Ishikawa (cell line): ENCODE results near the gene KLHL36.

Source experiments
- CEBPB ChIP-seq: IDR thresholded peaks from 2 replicates; pipeline ENCODE4 v1.6.1; 2012
- CREB1 ChIP-seq: IDR thresholded peaks from 2 replicates; pipeline ENCODE4 v1.6.1; 2012; ENCODE audit warnings: low read depth
- EGR1 ChIP-seq: IDR thresholded peaks from 2 replicates; pipeline ENCODE4 v1.6.1; 2012
- EP300 ChIP-seq: IDR thresholded peaks from 2 replicates; pipeline ENCODE4 v1.6.1; 2012; ENCODE audit warnings: borderline replicate concordance
- FOXM1 ChIP-seq: IDR thresholded peaks from 2 replicates; pipeline ENCODE4 v1.6.1; 2012; ENCODE audit warnings: low read depth, borderline replicate concordance
- MAX ChIP-seq: IDR thresholded peaks from 2 replicates; pipeline ENCODE4 v1.6.1; 2012
- NFIC ChIP-seq: IDR thresholded peaks from 2 replicates; pipeline ENCODE4 v1.6.1; 2012
- RAD21 ChIP-seq: IDR thresholded peaks from 2 replicates; pipeline ENCODE4 v1.6.1; 2012; ENCODE audit warnings: low read depth
- REST ChIP-seq: IDR thresholded peaks from 2 replicates; pipeline ENCODE4 v1.6.1; 2012; ENCODE audit warnings: low read depth, mild to moderate bottlenecking
- TAF1 ChIP-seq: IDR thresholded peaks from 2 replicates; pipeline ENCODE4 v1.6.1; 2012; ENCODE audit warnings: low read depth, mild to moderate bottlenecking
- TCF12 ChIP-seq: IDR thresholded peaks from 2 replicates; pipeline ENCODE4 v1.6.1; 2012; ENCODE audit warnings: low read depth
- TEAD4 ChIP-seq: IDR thresholded peaks from 2 replicates; pipeline ENCODE4 v1.6.1; 2012
- YY1 ChIP-seq: IDR thresholded peaks from 2 replicates; pipeline ENCODE4 v1.6.1; 2012; ENCODE audit warnings: low read depth
- ZBTB7A ChIP-seq: IDR thresholded peaks from 2 replicates; pipeline ENCODE4 v1.6.1; 2012; ENCODE audit warnings: low read depth
- TF ChIP-seq, protein P1 (sequence below): IDR thresholded peaks from 2 replicates; pipeline ENCODE4 v1.6.1; 2012

Gene KLHL36

GRCh38 chr16:84650062-84650991, 2.0 kb downstream of the KLHL36 start:
- no peak for TF ChIP-seq ZBTB7A
- no peak for TF ChIP-seq RAD21
- TF ChIP-seq TCF12 = no peak
- no peak for TF ChIP-seq MAX
- TF ChIP-seq YY1 = no peak
- no peak for TF ChIP-seq TAF1
- TF ChIP-seq EGR1 = no peak
- no peak for TF ChIP-seq EP300
- TF ChIP-seq NFIC = no peak

- TF ChIP-seq ZBTB7A (no peak), TCF12 (no peak), CEBPB (no peak), EP300 (no peak), CREB1 (no peak)
- TF ChIP-seq, protein P1, sequence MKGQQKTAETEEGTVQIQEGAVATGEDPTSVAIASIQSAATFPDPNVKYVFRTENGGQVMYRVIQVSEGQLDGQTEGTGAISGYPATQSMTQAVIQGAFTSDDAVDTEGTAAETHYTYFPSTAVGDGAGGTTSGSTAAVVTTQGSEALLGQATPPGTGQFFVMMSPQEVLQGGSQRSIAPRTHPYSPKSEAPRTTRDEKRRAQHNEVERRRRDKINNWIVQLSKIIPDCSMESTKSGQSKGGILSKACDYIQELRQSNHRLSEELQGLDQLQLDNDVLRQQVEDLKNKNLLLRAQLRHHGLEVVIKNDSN = no peak
Measured at GRCh38 chr16:84652566-84652965, 4.3 kb downstream of the KLHL36 start.

GRCh38 chr16:84654238-84654637, 5.9 kb downstream of the KLHL36 start:
- TF ChIP-seq NFIC (no peak), MAX (no peak), EGR1 (no peak), REST (no peak), TAF1 (no peak), EP300 (no peak), RAD21 (no peak)

DNA sequence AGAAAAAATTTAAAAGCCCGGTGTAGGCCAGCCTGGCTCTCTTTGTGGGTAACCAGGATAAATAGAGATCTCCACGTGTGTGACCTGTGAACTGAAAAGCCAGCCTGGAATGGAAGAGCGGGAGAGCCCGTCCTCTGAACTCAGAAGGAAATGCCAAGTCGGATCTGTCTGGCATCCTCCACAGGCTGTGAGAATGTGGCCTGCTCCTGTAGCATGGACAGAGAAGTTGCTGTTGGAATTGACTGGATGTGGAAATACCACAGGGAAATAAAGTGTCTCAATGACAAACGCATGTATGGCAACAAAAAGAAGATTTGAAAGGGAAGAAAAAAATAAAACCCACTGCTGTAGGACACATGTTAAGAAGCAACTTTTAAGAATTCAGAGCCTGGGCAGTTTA, 6.7 kb downstream of the KLHL36 start:
- TF ChIP-seq TAF1 = no peak
- TF ChIP-seq ZBTB7A = no peak
- TF ChIP-seq, protein P1 = no peak
- TF ChIP-seq MAX = no peak
- no peak for TF ChIP-seq CREB1
- no peak for TF ChIP-seq NFIC
- TF ChIP-seq FOXM1 = no peak
- no peak for TF ChIP-seq TCF12
- TF ChIP-seq YY1 = no peak
- TF ChIP-seq EP300 = no peak
- TF ChIP-seq EGR1 = no peak
- TF ChIP-seq TEAD4 = no peak
- no peak for TF ChIP-seq RAD21
- no peak for TF ChIP-seq REST
- no peak for TF ChIP-seq CEBPB

- no peak for TF ChIP-seq TAF1
- TF ChIP-seq REST = no peak
Measured at GRCh38 chr16:84656649-84657048, 8.3 kb downstream of the KLHL36 start.
